Subcutaneous adipose tissue (tissue), 4 donors: ENCODE measurements around the gene SLC22A13. TPM values are rescaled to one million over a fixed set of nuclear protein-coding genes. Genes with fewer than 3 reads are reported as not detected.

Experiments
- CTCF ChIP-seq: fragments of 450-650 bp; IDR thresholded peaks from one replicate; pipeline ENCODE4 v1.5.1; 2016; ENCODE audit warnings: low read depth, mild to moderate bottlenecking, control low read depth, antibody characterized with exemption, moderate library complexity
- total RNA-seq, 4 donors: library from RNA; depleted of rRNA; stranded (reverse); fragments of >200 nt; gene quantifications; one replicate each; pipeline ENCODE4 v1.1.0, GENCODE V29; 2016

SLC22A13 gene
- total RNA-seq, 4 donors from 2014 or later: 0.51 TPM; not detected in 3

- TF ChIP-seq CTCF: no peak
Observed at GRCh38 chr3:38227989-38228388, 37.6 kb upstream of the SLC22A13 start.

- no peak for TF ChIP-seq CTCF
Observed at GRCh38 chr3:38229036-38229435, 36.6 kb upstream of the SLC22A13 start.

GRCh38 chr3:38232701-38233100, 32.9 kb upstream of the SLC22A13 start:
- TF ChIP-seq CTCF: no peak

GRCh38 chr3:38235466-38235865, 30.1 kb upstream of the SLC22A13 start:
- TF ChIP-seq CTCF: no peak

- TF ChIP-seq CTCF: no peak
Observed at GRCh38 chr3:38238416-38239008, 27.1 kb upstream of the SLC22A13 start.

GRCh38 chr3:38245930-38246329, 19.7 kb upstream of the SLC22A13 start:
- no peak for TF ChIP-seq CTCF

- TF ChIP-seq CTCF: no peak
Observed at GRCh38 chr3:38247366-38248035, 18.1 kb upstream of the SLC22A13 start.
